DND-41 (cell line): ENCODE measurements around the gene MAN2B2.

ENCODE experiments used
- EZH2 ChIP-seq: IDR thresholded peaks from 3 replicates; pipeline ENCODE4 v1.6.1; 2012; ENCODE audit warnings: borderline replicate concordance, low read depth, mild to moderate bottlenecking, moderate library complexity, low read length, inconsistent platforms; ENCODE audit not compliant: severe bottlenecking
- TF ChIP-seq, protein P1 (sequence below): IDR thresholded peaks from 2 replicates; pipeline ENCODE4 v1.5.1; 2012; ENCODE audit warnings: borderline replicate concordance, low read length, moderate library complexity, mild to moderate bottlenecking; ENCODE audit not compliant: poor library complexity, severe bottlenecking; ENCODE audit errors: extremely low read depth

DNA sequence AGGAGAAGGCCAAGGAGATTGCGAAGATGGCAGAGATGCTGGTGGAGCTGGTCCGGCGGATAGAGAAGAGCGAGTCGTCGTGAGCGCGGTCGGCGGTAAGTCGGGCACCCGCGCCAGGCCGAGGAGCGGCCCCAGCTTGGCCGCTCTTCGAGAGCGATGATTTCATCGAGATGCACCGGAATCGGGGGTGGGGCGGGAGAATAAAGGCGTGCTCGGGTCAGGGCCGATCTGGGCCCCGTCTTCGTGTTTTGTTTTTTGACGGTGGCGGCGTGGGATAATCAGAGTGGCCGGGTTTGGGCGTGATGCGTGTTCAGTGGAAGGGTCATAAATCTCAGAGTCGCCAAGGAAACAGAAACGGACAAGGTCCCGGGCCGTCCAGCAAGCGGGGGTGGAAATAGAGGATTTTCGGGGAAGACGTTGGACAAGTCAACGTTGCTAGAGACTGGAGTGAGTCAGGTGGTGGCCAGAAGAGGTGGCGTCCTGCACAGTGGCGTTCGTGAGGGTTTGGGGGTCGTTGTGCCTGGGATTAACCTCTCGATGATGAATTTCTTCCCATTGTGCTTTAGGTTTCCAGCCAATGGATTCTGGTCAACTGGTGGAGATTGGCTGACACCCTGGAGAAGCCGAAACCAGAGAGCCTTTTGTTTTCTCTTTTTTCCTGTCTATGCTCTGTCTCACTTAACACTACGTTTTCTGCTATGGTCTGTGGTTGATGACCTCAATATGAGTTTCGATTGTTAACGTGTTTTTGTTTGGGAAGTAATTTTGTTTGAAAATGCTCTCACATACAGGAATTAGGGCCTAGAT, 66.4 kb downstream of the MAN2B2 start:
- TF ChIP-seq, protein P1, sequence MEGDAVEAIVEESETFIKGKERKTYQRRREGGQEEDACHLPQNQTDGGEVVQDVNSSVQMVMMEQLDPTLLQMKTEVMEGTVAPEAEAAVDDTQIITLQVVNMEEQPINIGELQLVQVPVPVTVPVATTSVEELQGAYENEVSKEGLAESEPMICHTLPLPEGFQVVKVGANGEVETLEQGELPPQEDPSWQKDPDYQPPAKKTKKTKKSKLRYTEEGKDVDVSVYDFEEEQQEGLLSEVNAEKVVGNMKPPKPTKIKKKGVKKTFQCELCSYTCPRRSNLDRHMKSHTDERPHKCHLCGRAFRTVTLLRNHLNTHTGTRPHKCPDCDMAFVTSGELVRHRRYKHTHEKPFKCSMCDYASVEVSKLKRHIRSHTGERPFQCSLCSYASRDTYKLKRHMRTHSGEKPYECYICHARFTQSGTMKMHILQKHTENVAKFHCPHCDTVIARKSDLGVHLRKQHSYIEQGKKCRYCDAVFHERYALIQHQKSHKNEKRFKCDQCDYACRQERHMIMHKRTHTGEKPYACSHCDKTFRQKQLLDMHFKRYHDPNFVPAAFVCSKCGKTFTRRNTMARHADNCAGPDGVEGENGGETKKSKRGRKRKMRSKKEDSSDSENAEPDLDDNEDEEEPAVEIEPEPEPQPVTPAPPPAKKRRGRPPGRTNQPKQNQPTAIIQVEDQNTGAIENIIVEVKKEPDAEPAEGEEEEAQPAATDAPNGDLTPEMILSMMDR: no peak
- TF ChIP-seq EZH2: no peak
